HEK293 (cell line): ENCODE measurements around the gene FGFR3.
A peak's percentile ranks its signal among the peaks of the same experiment; 100 is the strongest.

Experiments
- CTCF ChIP-seq: fragments of 450-650 bp; formaldehyde crosslinking; IDR thresholded peaks from 2 replicates; pipeline ENCODE4 v1.5.1; 2016; ENCODE audit warnings: missing biosample characterization, missing genetic modification characterization
- KLF8 ChIP-seq: fragments of 450-650 bp; formaldehyde crosslinking; IDR thresholded peaks from 2 replicates; pipeline ENCODE4 v1.5.1; 2016; ENCODE audit warnings: missing biosample characterization, missing genetic modification characterization
- MYNN ChIP-seq: fragments of 450-650 bp; formaldehyde crosslinking; IDR thresholded peaks from 2 replicates; pipeline ENCODE4 v1.5.1; 2016; ENCODE audit warnings: missing biosample characterization, missing genetic modification characterization, borderline replicate concordance
- PATZ1 ChIP-seq: fragments of 450-650 bp; formaldehyde crosslinking; IDR thresholded peaks from 2 replicates; pipeline ENCODE4 v1.5.1; 2016; ENCODE audit warnings: missing biosample characterization, missing genetic modification characterization
- SALL2 ChIP-seq: fragments of 450-650 bp; formaldehyde crosslinking; IDR thresholded peaks from 2 replicates; pipeline ENCODE4 v1.5.0; 2017; ENCODE audit warnings: missing biosample characterization, mild to moderate bottlenecking, missing genetic modification characterization, borderline replicate concordance
- WT1 ChIP-seq: fragments of 450-650 bp; formaldehyde crosslinking; IDR thresholded peaks from 2 replicates; pipeline ENCODE4 v1.5.1; 2016; ENCODE audit warnings: missing biosample characterization, missing genetic modification characterization
- YY2 ChIP-seq: fragments of 450-650 bp; formaldehyde crosslinking; IDR thresholded peaks from 2 replicates; pipeline ENCODE4 v1.5.1; 2016; ENCODE audit warnings: missing biosample characterization, missing genetic modification characterization
- ZBTB48 ChIP-seq: fragments of 450-650 bp; formaldehyde crosslinking; IDR thresholded peaks from 2 replicates; pipeline ENCODE4 v1.5.1; 2016; ENCODE audit warnings: missing biosample characterization, missing genetic modification characterization
- ZFP41 ChIP-seq: fragments of 450-650 bp; formaldehyde crosslinking; IDR thresholded peaks from 2 replicates; pipeline ENCODE4 v1.5.1; 2016; ENCODE audit warnings: missing biosample characterization, missing genetic modification characterization, borderline replicate concordance
- ZFP69B ChIP-seq: fragments of 450-650 bp; formaldehyde crosslinking; IDR thresholded peaks from 2 replicates; pipeline ENCODE4 v1.5.1; 2016; ENCODE audit warnings: missing biosample characterization, missing genetic modification characterization
- ZNF138 ChIP-seq: fragments of 450-650 bp; formaldehyde crosslinking; IDR thresholded peaks from 2 replicates; pipeline ENCODE4 v1.5.1; 2016; ENCODE audit warnings: missing biosample characterization, missing genetic modification characterization, borderline replicate concordance
- ZNF140 ChIP-seq: fragments of 450-650 bp; formaldehyde crosslinking; IDR thresholded peaks from 2 replicates; pipeline ENCODE4 v1.5.1; 2016; ENCODE audit warnings: missing biosample characterization, missing genetic modification characterization
- ZNF174 ChIP-seq: fragments of 450-650 bp; formaldehyde crosslinking; IDR thresholded peaks from 2 replicates; pipeline ENCODE4 v1.5.0; 2017; ENCODE audit warnings: missing biosample characterization, mild to moderate bottlenecking, missing genetic modification characterization
- ZNF184 ChIP-seq: fragments of 450-650 bp; IDR thresholded peaks from 2 replicates; pipeline ENCODE4 v1.5.1; 2018; ENCODE audit warnings: missing biosample characterization, mild to moderate bottlenecking, missing genetic modification characterization
- ZNF2 ChIP-seq: fragments of 450-650 bp; formaldehyde crosslinking; IDR thresholded peaks from 2 replicates; pipeline ENCODE4 v1.5.1; 2016; ENCODE audit warnings: missing biosample characterization, missing genetic modification characterization
- ZNF211 ChIP-seq: fragments of 450-650 bp; formaldehyde crosslinking; IDR thresholded peaks from 2 replicates; pipeline ENCODE4 v1.5.1; 2016; ENCODE audit warnings: low read depth, missing biosample characterization, missing genetic modification characterization
- ZNF24 ChIP-seq: fragments of 450-650 bp; formaldehyde crosslinking; IDR thresholded peaks from 2 replicates; pipeline ENCODE4 v1.5.1; 2016; ENCODE audit warnings: missing biosample characterization, missing genetic modification characterization
- ZNF324 ChIP-seq: fragments of 450-650 bp; formaldehyde crosslinking; IDR thresholded peaks from 2 replicates; pipeline ENCODE4 v1.5.1; 2016; ENCODE audit warnings: missing biosample characterization, missing genetic modification characterization
- ZNF362 ChIP-seq: fragments of 450-650 bp; formaldehyde crosslinking; IDR thresholded peaks from 2 replicates; pipeline ENCODE4 v1.5.1; 2016; ENCODE audit warnings: missing biosample characterization, missing genetic modification characterization
- ZNF426 ChIP-seq: fragments of 450-650 bp; formaldehyde crosslinking; IDR thresholded peaks from 2 replicates; pipeline ENCODE4 v1.5.1; 2017; ENCODE audit warnings: missing biosample characterization, missing genetic modification characterization, mild to moderate bottlenecking, inconsistent platforms, moderate library complexity
- ZNF521 ChIP-seq: fragments of 450-650 bp; formaldehyde crosslinking; IDR thresholded peaks from 2 replicates; pipeline ENCODE4 v1.5.1; 2017; ENCODE audit warnings: missing biosample characterization, mild to moderate bottlenecking, missing genetic modification characterization
- ZNF544 ChIP-seq: fragments of 450-650 bp; formaldehyde crosslinking; IDR thresholded peaks from 2 replicates; pipeline ENCODE4 v1.5.0; 2017; ENCODE audit warnings: missing biosample characterization, missing genetic modification characterization
- ZNF555 ChIP-seq: fragments of 450-650 bp; formaldehyde crosslinking; conservative IDR thresholded peaks from 2 replicates; pipeline ENCODE4 v1.5.1; 2017; ENCODE audit warnings: missing biosample characterization, mild to moderate bottlenecking, missing genetic modification characterization, inconsistent platforms
- ZNF561 ChIP-seq: fragments of 450-650 bp; IDR thresholded peaks from 2 replicates; pipeline ENCODE4 v1.5.1; 2018; ENCODE audit warnings: missing biosample characterization, missing genetic modification characterization, borderline replicate concordance
- ZNF596 ChIP-seq: fragments of 450-650 bp; IDR thresholded peaks from 2 replicates; pipeline ENCODE4 v1.5.0; 2018; ENCODE audit warnings: missing biosample characterization, mild to moderate bottlenecking, missing genetic modification characterization, moderate library complexity
- ZNF677 ChIP-seq: fragments of 450-650 bp; IDR thresholded peaks from 2 replicates; pipeline ENCODE4 v1.5.0; 2018; ENCODE audit warnings: missing biosample characterization, mild to moderate bottlenecking, missing genetic modification characterization, moderate library complexity
- ZNF747 ChIP-seq: fragments of 450-650 bp; formaldehyde crosslinking; IDR thresholded peaks from 2 replicates; pipeline ENCODE4 v1.5.1; 2016; ENCODE audit warnings: missing biosample characterization, missing genetic modification characterization
- ZSCAN16 ChIP-seq: fragments of 450-650 bp; formaldehyde crosslinking; IDR thresholded peaks from 2 replicates; pipeline ENCODE4 v1.5.1; 2016; ENCODE audit warnings: missing biosample characterization, missing genetic modification characterization
- ZSCAN18 ChIP-seq: fragments of 450-650 bp; formaldehyde crosslinking; IDR thresholded peaks from 2 replicates; pipeline ENCODE4 v1.5.1; 2016; ENCODE audit warnings: missing biosample characterization, missing genetic modification characterization
- ZSCAN30 ChIP-seq: fragments of 450-650 bp; IDR thresholded peaks from 2 replicates; pipeline ENCODE4 v1.5.1; 2018; ENCODE audit warnings: missing biosample characterization, mild to moderate bottlenecking, missing genetic modification characterization, moderate library complexity
- ZSCAN5A ChIP-seq: fragments of 450-650 bp; formaldehyde crosslinking; IDR thresholded peaks from 2 replicates; pipeline ENCODE4 v1.5.1; 2016; ENCODE audit warnings: missing biosample characterization, missing genetic modification characterization
- ZXDB ChIP-seq: fragments of 450-650 bp; formaldehyde crosslinking; IDR thresholded peaks from 2 replicates; pipeline ENCODE4 v1.5.1; 2016; ENCODE audit warnings: missing biosample characterization, missing genetic modification characterization

FGFR3 gene

GRCh38 chr4:1809754-1810502 lies 16.8 kb downstream of the FGFR3 start (continued):
- TF ChIP-seq ZNF544 (tag by site-specific recombination) (no peak), ZNF211 (no peak), ZNF2 (no peak), ZFP69B (tag by site-specific recombination) (no peak), ZXDB (0 out of 2 replicates have a peak, but pooled peaks have one; percentile 25), ZNF174 (tag by site-specific recombination) (no peak), ZNF555 (no peak), ZNF596 (tag by site-specific recombination) (no peak), ZSCAN5A (no peak), WT1 (tag by site-specific recombination) (no peak), ZNF747 (tag by site-specific recombination) (no peak), ZNF24 (tag by site-specific recombination) (no peak; the same call in 1 of the 2 replicates), ZNF184 (tag by site-specific recombination) (no peak), CTCF (tag by site-specific recombination) (peak; percentile 95), ZBTB48 (peak; percentile 59; the same call in 1 of the 2 replicates), ZNF561 (no peak), ZNF362 (tag by site-specific recombination) (no peak), ZNF521 (tag by site-specific recombination) (no peak), ZFP41 (tag by site-specific recombination) (no peak), YY2 (no peak), ZNF138 (tag by site-specific recombination) (no peak), ZSCAN16 (no peak), ZSCAN30 (tag by site-specific recombination) (peak; percentile 49; the same call in 1 of the 2 replicates), PATZ1 (tag by site-specific recombination) (no peak; the same call in 1 of the 2 replicates), ZSCAN18 (tag by site-specific recombination) (no peak), ZNF677 (tag by site-specific recombination) (no peak), KLF8 (no peak), ZNF324 (tag by site-specific recombination) (no peak), ZNF426 (tag by site-specific recombination) (no peak), ZNF140 (tag by site-specific recombination) (no peak), SALL2 (tag by site-specific recombination) (no peak), MYNN (no peak)
